ENCODE data around the gene NR3C2. TPM values are rescaled to one million over a fixed set of nuclear protein-coding genes. Genes with fewer than 3 reads are reported as not detected.

NR3C2 gene
- total and polyA plus RNA-seq, 2 experiments from 2014 or later = 1.2 to 3.0 TPM

DNA sequence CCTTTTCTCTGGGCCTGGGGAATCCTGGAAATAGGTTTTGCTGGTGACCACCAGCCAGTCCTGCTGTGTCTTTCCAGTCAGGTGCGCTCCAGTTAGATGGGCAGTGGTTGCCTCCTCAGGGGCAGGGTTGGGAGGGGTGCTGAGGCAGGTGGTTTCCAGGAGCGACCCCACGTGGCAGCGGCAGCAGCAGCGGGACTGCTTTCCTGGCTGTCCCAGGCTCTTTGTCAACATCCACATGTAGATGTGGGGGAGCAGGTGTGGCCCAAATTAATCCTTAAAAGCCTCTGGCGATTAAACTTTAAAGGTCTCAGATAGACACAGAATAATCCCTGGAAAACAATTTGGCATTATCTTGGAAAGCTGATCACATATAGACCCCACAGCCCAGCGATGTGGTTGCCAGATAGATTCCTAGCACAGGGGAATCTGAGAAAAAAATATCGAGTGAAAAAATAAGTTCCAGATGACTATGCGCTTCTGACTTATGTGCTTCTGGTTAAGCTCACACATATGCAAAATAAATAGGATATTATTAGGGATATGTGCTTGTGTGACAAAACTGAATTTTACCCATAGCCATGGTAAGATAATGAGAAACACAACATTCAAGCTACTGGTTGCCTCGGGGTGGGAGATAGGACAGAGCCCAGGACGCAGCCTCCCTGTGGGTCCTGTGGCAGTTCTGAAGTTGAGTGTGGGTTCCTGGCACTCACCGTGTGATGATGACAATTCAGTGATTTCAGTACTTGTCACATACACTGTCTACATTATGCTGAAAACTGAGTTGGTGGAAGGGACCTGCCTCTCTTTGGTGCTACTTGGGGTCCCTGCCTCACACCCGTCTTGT is 373.9 kb downstream of the NR3C2 start:
- Histone ChIP-seq H3K4me3 (no peak overlapping the region), H4K20me1 (replicated peaks; ENCODE audit: insufficient read depth) (no peaks in the 10 kb centered on the region), H3K27ac (ENCODE audit: low read depth) (no peak overlapping the region), H3K4me2 (no peak overlapping the region), H3K79me2 (replicated peaks; ENCODE audit: insufficient read depth) (no peaks in the 10 kb centered on the region), H3F3A (replicated peaks; ENCODE audit: low read depth) (no peaks in the 10 kb centered on the region), H2AFZ (no peak overlapping the region), H3K27me3 (ENCODE audit: insufficient read depth) (no peaks in the 10 kb centered on the region), H3K9me2 (ENCODE audit: insufficient read depth) (no peaks in the 10 kb centered on the region), H3K36me3 (ENCODE audit: insufficient read depth) (no peaks in the 10 kb centered on the region), H3K4me1 (ENCODE audit: insufficient read depth) (no peaks in the 10 kb centered on the region)
- ATAC-seq = peak; percentile 88
- peak; percentile 45 for DNase-seq (ENCODE audit: low spot score)
- H3K27ac Mint-ChIP-seq = peak overlapping the region; percentile 72; the same call in 1 of the 2 replicates
- H3K27me3 Mint-ChIP-seq (ENCODE audit: insufficient read depth, low read depth, poor library complexity) = peaks cover 6% of the 10 kb centered on the region
- no peak overlapping the region for H3K4me3 Mint-ChIP-seq
- peaks cover 2% of the 10 kb centered on the region; the same call in 2 of the 3 replicates for H3K9me3 Mint-ChIP-seq
- TF ChIP-seq REST (IDR thresholded peaks at IDR 0.05; ENCODE audit: unreplicated experiment) (no peak), STAT1 (IDR thresholded peaks at IDR 0.05; ENCODE audit: unreplicated experiment) (no peak), ZNF114 (CRISPR knock-in tag; IDR thresholded peaks at IDR 0.05) (no peak), ZNF331 (CRISPR knock-in tag; IDR thresholded peaks at IDR 0.05; ENCODE audit: low read depth) (no peak), JUNB (IDR thresholded peaks at IDR 0.05; ENCODE audit: unreplicated experiment) (no peak)
- TF ChIP-seq, protein P1, sequence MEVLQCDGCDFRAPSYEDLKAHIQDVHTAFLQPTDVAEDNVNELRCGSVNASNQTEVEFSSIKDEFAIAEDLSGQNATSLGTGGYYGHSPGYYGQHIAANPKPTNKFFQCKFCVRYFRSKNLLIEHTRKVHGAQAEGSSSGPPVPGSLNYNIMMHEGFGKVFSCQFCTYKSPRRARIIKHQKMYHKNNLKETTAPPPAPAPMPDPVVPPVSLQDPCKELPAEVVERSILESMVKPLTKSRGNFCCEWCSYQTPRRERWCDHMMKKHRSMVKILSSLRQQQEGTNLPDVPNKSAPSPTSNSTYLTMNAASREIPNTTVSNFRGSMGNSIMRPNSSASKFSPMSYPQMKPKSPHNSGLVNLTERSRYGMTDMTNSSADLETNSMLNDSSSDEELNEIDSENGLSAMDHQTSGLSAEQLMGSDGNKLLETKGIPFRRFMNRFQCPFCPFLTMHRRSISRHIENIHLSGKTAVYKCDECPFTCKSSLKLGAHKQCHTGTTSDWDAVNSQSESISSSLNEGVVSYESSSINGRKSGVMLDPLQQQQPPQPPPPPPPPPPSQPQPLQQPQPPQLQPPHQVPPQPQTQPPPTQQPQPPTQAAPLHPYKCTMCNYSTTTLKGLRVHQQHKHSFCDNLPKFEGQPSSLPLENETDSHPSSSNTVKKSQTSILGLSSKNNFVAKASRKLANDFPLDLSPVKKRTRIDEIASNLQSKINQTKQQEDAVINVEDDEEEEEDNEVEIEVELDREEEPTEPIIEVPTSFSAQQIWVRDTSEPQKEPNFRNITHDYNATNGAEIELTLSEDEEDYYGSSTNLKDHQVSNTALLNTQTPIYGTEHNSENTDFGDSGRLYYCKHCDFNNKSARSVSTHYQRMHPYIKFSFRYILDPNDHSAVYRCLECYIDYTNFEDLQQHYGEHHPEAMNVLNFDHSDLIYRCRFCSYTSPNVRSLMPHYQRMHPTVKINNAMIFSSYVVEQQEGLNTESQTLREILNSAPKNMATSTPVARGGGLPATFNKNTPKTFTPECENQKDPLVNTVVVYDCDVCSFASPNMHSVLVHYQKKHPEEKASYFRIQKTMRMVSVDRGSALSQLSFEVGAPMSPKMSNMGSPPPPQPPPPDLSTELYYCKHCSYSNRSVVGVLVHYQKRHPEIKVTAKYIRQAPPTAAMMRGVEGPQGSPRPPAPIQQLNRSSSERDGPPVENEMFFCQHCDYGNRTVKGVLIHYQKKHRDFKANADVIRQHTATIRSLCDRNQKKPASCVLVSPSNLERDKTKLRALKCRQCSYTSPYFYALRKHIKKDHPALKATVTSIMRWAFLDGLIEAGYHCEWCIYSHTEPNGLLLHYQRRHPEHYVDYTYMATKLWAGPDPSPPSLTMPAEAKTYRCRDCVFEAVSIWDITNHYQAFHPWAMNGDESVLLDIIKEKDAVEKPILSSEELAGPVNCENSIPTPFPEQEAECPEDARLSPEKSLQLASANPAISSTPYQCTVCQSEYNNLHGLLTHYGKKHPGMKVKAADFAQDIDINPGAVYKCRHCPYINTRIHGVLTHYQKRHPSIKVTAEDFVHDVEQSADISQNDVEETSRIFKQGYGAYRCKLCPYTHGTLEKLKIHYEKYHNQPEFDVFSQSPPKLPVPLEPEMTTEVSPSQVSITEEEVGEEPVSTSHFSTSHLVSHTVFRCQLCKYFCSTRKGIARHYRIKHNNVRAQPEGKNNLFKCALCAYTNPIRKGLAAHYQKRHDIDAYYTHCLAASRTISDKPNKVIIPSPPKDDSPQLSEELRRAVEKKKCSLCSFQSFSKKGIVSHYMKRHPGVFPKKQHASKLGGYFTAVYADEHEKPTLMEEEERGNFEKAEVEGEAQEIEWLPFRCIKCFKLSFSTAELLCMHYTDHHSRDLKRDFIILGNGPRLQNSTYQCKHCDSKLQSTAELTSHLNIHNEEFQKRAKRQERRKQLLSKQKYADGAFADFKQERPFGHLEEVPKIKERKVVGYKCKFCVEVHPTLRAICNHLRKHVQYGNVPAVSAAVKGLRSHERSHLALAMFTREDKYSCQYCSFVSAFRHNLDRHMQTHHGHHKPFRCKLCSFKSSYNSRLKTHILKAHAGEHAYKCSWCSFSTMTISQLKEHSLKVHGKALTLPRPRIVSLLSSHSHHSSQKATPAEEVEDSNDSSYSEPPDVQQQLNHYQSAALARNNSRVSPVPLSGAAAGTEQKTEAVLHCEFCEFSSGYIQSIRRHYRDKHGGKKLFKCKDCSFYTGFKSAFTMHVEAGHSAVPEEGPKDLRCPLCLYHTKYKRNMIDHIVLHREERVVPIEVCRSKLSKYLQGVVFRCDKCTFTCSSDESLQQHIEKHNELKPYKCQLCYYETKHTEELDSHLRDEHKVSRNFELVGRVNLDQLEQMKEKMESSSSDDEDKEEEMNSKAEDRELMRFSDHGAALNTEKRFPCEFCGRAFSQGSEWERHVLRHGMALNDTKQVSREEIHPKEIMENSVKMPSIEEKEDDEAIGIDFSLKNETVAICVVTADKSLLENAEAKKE (CRISPR knock-in tag; IDR thresholded peaks at IDR 0.05) = no peak
- TF ChIP-seq, protein P2, sequence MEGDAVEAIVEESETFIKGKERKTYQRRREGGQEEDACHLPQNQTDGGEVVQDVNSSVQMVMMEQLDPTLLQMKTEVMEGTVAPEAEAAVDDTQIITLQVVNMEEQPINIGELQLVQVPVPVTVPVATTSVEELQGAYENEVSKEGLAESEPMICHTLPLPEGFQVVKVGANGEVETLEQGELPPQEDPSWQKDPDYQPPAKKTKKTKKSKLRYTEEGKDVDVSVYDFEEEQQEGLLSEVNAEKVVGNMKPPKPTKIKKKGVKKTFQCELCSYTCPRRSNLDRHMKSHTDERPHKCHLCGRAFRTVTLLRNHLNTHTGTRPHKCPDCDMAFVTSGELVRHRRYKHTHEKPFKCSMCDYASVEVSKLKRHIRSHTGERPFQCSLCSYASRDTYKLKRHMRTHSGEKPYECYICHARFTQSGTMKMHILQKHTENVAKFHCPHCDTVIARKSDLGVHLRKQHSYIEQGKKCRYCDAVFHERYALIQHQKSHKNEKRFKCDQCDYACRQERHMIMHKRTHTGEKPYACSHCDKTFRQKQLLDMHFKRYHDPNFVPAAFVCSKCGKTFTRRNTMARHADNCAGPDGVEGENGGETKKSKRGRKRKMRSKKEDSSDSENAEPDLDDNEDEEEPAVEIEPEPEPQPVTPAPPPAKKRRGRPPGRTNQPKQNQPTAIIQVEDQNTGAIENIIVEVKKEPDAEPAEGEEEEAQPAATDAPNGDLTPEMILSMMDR (conservative IDR thresholded peaks at IDR 0.05; ENCODE audit: low read depth in 2 of 2) = peak in 1 of 2 experiments; percentile 65; a peak in 2 of 4 replicates
- H3K36me3 Mint-ChIP-seq (ENCODE audit: low read depth) = peaks cover 9% of the 10 kb centered on the region
- peaks cover 14% of the 10 kb centered on the region for H3K4me1 Mint-ChIP-seq
